ENCODE data around the gene CRELD1.
A peak's percentile ranks its signal among the peaks of the same experiment; 100 is the strongest.
"Not testable (repeated sequence)": the region's sequence is repeated elsewhere in the genome, so short reads cannot be mapped to it uniquely, and the experiment has no call there.

The CRELD1 gene, protein sequence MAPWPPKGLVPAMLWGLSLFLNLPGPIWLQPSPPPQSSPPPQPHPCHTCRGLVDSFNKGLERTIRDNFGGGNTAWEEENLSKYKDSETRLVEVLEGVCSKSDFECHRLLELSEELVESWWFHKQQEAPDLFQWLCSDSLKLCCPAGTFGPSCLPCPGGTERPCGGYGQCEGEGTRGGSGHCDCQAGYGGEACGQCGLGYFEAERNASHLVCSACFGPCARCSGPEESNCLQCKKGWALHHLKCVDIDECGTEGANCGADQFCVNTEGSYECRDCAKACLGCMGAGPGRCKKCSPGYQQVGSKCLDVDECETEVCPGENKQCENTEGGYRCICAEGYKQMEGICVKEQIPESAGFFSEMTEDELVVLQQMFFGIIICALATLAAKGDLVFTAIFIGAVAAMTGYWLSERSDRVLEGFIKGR

DNA sequence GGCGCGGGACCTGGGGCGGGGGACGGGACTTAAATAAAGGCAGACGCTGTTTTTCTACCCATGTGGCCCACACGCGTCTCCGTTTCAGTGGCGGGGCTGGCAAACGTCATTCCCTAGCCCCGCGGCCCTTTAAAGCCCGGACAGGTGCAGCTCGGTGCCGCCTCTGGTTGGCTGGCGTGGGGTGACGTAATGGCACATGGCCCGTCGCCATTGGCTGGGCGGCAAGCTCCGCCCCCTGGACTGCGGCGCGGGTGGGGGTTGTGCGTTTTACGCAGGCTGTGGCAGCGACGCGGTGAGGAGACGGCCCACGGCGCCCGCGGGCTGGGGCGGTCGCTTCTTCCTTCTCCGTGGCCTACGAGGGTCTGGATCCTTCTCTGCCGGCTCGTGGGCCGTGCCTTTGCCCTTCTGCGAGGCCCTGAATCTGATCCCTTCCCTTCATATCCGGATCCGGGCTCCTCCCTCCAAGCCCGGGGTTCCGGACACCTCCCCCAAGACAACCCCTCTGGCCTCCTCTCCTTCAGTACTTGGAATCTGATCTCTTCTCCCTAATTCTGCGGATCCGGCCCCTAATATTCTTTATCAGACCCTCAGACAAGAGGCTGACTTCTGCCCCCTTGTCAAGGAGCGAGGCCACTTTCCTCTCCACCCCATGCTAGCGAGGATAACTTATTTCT, at the start of gene CRELD1:
TSS of gene CRELD1 (plus strand) at position 274 of the 674 bp plus-strand sequence. CDS start 605 bp downstream, outside the sequence.
- DNase-seq = peak; percentile 82 to 94 (median 94)

DNA sequence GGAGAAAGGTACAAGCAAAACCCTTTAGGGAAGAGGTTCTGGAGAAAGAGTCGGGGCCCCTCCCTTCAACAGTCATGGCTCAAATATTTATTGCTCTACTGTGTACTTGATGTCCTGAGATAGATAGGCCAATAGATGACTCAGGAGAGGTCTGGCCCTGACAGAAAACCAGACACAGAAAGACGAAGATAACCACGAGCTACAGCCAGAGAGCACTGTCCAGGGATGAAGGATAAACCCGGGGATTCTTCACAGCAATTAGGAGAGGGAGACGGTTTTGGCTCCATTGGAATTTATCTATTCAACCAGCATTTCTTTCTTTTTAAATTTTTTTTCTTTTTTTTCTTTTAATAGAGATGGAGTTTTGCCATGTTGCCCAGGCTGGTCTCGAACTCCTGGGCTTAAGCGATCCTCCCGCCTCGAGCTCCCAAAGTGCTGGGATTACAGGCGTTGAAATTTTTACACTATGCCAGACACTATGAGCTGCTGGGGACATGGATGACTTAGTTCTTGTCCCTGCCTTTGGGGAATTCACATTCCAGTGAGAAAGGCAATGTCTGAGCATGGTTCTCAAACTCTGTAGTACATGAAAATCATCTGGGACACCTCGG, 49.0 kb upstream of the CRELD1 start:
- DNase-seq = no peak

DNA sequence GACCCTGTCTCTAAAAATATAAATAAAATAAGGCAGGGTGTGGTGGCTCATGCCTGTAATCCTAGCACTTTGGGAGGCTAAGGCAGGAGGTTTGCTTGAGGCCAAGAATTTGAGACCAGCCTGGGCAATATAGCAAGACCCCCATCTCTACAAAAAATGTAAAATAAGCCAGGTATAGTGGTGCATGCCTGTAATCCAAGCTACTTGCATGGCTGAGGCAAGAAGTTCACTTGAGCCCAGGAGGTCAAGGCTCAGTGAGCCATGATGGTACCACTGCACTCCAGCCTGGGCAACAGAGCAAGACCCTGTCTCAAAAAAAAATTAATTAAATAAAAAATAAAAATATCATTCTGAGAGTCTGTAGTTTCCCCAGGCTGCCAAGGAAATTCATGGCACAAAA, 47.3 kb upstream of the CRELD1 start:
- DNase-seq = no peak

DNA sequence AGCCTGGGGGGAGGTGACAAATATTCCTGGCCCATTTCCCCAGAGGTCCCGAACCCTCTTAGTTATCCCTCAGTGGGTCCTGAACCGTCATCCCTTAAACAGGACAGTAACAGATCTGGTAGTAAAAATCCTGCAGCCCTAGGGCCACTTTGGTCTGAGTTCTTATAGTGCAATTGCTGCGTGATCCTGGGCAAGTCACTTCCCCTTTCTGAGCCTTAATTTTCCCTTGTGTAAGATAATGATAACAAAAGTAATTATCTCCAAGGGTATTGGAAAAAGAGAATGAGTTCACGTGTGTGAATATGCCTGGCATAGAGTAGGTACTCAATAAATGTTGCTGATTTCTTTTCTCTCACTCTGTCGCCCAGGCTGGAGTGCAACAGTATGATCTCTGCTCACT, 46.2 kb upstream of the CRELD1 start:
- DNase-seq = no peak

DNA sequence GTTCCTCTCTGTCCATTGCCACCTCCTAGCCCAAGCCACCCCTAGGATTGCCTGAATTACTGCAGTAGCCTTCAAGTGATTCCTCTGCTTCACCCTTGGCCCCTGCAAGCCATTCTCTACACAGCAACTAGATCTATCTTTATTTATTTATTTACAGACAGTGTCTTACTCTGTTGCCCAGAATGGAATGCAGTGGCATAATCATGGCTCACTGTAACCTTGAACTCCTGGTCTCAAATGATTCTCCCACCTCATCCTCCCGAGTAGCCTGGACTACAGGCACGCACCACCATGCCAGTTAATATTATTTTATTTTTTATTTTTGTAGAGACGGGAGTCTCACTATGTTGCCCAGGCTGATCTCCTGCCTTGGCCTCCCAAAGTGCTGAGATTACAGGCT, 45.1 kb upstream of the CRELD1 start:
- no peak for DNase-seq

DNA sequence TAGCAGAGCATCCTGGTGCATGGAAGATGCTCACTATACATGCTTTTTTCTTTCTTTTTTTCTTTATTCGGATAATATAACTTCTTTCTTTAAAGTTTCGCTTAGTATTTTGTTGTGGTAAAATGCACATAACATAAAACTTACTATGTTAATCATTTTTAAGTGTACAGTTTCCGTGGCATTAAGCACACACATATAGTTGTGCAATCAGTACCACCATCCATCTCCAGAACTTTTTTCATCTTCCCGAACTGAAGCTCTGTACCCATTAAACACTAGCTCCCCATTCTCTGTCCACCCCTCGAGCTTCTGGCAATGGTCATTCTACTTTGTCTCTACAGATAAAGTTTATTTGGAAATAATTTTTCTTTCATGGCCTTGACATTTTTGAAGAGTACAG, 44.2 kb upstream of the CRELD1 start:
- no peak for DNase-seq

DNA sequence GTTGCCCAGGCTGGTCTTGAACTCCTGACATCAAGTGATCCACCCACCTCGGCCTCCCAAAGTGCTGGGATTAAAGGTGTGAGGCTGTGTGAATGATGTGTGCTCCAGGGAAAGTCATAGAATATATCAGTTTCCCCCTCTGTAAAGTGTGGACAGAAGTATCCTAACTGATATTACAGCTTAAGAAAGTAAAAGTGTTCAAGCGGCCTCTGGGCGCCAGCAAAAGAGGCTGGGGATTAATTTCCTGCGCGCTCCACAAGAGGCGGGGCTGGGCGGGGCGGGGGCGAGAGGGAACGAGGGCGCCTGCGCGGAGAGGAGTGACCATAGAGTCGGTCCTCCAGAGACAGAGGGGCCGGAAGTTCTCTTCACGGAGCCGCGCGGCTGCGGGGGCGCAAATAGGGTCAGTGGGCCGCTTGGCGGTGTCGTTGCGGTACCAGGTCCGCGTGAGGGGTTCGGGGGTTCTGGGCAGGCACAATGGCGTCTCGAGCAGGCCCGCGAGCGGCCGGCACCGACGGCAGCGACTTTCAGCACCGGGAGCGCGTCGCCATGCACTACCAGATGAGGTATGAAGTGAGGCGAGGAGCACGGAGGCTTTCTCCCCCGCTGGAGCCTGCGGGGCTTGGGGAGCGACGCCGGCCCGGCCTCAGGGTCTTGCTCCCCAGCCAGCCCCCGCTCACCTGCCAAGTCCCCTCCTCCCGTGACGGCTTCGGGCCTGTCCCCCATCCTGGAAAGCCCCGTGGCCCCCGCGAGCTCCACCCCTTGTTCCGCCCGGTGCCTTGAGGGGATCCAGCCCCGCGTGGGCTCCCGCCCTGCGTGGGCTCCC, 43.2 kb upstream of the CRELD1 start, which contains the start of gene JAGN1:
TSS of gene JAGN1 (plus strand) at position 362 of the 823 bp plus-strand sequence. CDS start at position 475, 113 bp downstream.
- peak; percentile 80 to 90 (median 86) for DNase-seq

DNA sequence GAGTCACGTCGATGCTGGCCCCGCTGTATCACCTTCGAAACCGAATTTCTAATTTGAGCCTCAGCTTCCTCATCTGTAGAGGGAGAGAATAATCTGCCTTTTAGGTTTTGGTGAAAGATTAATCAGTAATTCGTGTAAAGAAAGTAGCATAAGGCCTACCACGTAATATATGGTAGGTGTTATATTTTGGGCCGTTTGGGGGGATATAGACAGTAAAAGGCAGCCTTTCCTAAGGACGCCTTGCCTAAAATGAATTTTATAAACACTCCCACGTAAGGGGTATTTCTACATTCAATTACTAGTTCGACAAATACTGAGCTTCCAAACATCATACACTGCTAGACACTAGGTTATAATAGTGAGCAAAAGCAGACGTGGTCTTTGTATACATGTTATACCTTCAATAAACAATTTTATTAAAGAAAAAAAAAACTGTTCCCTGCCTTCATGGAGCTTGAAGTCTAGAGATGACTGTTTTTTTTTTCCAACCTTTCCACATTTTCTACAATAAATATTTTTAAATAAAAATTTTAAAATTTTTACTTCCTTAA, 42.5 kb upstream of the CRELD1 start:
- no peak for DNase-seq

DNA sequence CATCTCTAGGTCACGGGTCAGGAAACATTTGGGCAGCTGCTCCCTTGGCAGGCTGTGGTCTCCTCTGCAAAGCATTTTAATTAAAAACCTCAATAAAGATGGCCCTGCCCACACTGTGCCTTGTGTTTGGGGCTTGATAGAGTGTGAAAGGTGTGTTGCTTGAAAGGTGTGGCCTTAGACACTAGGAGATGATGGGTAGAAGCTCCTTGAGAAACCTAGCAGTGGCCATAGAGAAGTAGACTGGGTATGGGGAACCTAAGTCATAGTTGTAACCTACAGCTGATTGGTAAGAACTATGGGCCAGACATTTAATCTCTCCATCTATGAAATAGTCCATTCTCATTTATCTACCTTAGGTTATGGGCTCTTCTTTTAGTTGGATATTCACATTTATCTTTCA, 39.9 kb upstream of the CRELD1 start:
- DNase-seq = no peak

DNA sequence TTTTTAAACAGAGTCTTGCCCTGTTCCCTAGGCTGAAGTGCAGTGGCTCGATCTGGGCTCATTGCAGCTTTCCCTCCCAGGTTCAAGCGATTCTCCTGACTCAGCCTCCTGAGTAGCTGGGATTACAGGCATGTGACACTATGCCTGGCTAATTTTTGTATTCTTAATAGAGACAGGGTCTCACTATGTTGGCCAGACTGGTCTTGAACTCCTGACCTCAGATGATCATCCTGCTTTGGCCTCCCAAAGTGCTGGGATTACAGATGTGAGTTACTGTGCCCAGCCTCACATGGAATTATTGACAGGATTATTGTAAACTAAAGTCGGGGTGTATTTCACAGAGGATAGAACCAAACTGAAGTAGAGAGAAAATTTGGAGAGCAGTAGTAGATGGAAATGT, 37.9 kb upstream of the CRELD1 start:
- DNase-seq = not testable (repeated sequence)

DNA sequence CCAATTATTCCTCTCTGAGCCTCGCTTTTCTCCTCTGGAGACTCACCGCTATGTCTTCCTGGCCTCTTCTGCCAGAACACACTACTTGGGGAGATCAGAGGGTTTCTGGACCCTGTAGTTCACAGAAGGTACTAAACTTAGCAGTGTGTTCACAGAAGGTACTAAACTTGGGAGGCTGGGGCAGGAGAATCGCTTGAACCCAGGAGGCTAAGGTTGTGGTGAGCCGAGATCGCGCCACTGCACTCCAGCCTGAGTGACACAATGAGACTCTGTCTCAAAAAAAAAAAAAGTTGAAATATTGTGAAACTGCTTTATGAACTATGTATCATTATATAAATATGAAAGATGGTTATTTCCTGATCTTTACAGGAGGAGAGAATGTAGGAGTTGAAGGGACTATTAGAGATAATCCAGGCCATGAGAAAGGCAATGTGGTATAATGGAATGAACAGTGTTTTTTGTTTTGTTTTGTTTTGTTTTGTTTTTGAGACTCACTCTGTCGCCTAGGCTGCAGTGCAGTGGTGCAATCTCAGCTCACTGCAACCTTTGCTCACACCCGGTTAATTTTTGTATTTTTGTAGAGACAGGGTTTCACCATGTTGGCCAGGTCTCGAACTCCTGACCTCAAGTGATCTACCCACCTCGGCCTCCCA, 36.8 kb upstream of the CRELD1 start:
- not testable (repeated sequence) for DNase-seq

DNA sequence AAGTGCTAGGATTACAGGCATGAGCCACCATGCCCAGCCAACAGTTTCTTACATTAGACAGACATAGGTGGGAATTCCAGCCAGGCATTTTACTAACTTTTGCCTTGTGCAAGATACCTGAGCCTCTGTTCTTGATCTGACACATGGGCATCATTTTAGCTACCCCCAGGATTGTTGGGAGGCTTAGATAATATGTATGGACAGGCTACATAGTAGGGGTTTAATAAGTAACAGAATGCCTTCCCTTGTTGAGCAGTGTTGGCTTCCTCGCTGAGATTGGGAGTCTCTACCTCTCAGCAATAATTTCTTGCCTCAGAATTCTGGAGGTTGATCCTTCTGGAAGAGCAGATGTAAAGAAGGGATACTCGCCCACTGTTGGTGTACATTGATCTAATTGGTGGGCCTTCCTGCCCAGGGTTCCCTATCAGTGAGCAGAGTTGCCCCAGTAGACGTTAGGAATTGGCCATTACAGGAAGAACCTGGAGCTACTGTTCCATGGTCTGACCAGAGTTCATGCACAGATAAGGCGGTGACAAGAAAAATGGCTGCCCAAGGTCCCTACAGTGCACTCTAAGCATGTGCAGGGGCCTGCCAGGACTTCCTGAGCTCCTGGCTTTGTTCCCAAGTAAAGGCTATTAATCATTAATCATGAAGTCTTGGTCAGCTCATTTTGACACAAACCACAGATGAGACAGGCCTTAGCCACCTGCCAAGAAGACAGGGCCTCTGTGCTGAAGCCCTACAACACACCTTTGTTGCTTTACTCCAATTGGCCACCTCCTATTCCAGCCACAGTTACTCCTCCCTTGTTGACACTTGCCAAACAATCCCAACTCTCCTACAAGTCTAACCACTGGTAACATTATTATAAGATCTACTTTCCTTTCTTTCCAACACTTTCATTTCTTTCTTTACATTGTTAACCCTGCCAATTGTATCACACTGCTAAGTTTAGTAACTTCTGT, 35.9 kb upstream of the CRELD1 start:
- DNase-seq = no peak

DNA sequence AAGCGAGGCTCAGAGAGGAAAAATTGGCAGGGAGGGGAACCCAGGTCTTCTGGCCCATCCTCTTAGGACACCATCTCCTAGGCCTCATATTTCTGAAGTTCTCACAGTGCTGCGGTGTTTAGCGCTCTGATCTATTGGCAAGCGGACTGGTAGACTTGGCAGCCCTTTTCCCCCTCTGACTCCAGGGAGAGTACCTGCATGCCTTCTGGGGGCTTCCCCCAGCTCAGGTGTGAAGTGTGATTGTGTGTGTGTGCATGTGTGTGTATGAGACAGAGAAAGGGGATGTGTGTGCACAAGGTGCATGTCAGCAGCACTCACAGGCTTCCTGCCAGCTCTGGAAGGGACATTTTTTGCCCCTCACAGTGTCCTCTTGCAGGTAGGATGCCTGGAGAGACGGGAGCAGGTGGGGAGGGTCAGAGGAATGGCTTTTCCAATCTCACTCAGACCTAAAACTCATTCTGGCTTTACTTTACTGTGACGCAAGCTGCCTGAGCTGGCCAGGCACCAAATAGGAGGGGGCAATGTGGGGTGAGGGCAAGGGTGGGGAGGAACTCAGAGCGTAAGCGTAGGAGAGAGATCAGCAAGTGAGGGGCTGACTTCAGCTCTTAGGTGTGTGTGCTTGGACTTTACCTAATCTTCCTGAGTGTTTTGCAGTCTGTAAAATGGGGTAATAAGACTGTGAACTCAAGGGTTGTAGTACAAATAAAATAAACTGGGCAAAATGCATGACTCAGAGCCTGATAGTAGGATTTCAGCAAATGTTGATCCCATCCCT, 35.0 kb upstream of the CRELD1 start:
- DNase-seq = no peak

DNA sequence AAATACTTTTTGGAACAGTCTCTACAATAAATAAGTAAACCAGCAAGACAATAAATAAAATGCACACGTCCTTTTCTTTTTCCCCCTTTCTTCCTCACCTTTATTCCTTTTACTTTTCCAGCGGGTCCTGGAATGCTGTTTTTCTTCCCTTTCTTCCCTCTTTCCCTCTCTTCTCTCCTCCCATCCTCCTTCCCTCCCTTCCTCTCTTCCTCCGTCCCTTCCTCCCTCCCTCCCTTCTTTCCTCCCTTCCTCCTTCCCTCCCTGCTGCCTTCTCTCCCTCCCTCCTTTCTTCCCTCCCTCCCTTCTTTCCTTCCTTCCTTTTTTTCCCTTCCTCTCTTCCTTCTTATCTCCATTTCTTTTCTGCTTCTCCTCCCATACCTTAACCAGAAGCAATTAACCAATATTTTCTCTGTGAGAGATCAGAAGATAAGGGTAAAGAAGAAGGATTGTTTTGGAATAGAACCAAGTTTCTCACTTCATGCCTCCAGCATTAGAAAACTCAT, 34.3 kb upstream of the CRELD1 start:
- no peak for DNase-seq

DNA sequence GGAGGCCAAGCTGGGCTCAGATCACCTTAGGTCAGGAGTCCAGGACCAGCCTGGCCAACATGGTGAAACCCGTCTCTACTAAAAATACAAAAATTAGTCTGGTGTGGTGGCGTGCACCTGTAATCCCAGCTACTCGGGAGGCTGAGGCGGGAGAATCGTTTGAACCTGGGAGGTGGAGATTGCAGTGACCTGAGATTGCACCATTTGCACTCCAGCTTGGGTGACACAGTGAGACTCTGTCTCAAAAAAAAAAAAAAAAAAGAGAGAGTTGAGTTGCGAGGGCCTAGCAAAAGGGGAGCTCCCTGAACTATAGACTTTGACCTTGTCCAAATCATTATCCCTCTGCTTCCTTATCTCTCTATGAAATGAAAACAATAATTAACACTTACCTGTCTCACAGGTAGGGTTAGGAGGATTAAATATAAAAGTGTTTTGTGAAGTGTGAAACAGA, 32.6 kb upstream of the CRELD1 start:
- DNase-seq = not testable (repeated sequence)

DNA sequence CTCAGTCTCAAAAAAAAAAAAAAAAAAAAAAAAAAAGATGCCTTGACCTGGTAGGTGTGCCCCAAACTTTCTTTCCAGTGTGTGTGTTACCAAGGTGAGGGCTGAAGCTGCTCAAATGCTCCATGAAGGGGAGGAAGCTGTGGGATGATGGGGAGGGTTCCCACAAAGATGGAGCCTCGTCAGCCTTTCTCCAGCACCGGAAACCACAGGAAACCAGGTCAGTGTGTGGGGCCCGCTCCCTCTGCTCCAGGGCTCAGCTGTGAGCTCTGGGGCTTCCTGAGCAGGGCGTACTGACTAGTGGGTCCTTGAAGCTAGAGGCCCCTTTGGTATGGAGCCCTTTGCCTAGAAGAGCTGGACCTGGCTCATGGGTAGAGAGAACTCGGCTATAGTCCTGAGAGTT, 31.7 kb upstream of the CRELD1 start:
- DNase-seq = no peak

DNA sequence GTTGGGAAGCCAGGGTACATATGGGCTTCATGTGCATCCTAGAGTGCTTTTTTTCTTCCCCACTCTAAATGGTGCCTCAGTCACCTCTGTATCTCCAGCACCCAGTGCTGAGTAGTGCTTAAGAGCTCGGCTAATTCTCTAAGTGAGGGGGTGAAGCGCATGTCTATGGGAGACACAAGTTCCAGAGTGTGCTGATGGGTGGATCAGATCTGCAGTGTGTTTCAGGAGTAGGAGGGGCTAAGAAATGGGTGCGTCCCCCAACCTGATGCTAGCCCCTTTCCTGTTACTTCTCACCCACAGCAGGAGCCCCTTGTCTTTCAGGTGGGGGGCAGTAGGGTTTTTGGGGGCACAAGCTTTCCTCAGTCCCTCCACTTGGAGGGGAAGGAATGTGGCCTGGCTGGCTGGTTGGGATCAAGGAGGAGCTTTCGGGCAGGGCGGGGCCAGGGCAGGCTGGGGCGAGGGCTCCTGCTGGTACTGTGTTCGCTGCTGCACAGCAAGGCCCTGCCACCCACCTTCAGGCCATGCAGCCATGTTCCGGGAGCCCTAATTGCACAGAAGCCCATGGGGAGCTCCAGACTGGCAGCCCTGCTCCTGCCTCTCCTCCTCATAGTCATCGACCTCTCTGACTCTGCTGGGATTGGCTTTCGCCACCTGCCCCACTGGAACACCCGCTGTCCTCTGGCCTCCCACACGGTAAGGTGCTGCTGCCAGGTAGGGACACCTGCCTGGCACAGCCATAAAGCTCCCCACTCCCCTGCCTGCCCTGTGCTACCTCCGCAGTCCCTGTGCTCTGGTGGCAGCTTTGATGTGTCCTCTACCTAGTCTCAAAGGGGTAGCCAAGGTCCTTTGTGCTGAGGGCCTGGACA, 31.0 kb upstream of the CRELD1 start, which contains the start of gene IL17RE:
TSS of gene IL17RE (plus strand) at position 477 of the 866 bp plus-strand sequence. CDS start at position 562, 85 bp downstream.
- no peak for DNase-seq

DNA sequence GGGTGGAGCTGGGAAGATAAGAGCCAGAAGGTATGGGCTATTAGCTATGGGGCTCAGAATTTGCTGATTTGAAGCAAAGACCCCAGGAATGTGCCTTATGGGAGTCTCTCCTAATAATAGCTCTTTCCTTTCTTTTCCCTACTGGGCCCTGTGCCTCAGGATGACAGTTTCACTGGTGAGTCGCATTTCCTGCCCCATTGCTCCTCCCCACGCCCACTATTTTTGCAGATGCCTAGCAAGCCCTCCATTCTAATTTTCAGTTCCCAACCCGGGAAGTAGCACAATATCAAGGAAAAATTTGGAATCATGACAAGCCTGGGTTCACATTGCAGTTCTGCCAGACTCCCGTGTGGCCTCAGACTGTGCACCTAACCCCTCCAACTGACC, 30.4 kb upstream of the CRELD1 start:
- DNase-seq = no peak

Measured in activated CD4-positive, CD25-positive, alpha-beta regulatory T cell (primary cell).